ENCODE measurements around the gene PLSCR1. TPM values are rescaled to one million over a fixed set of nuclear protein-coding genes. Genes with fewer than 3 reads are reported as not detected.
A peak's percentile ranks its signal among the peaks of the same experiment; 100 is the strongest.
"Not testable (repeated sequence)": the region's sequence is repeated elsewhere in the genome, so short reads cannot be mapped to it uniquely, and the experiment has no call there.

Gene PLSCR1
- total RNA-seq, 1 experiment from 2014 or later = 31.7 TPM

GRCh38 chr3:146540978-146541377, 3.4 kb downstream of the PLSCR1 start:
- H3K4me3 ChIP-seq = no peak overlapping the region
- peaks cover 10% of the 10 kb centered on the region for H3K4me1 ChIP-seq
- no peak for DNase-seq
- no peaks in the 10 kb centered on the region for H3K9me3 ChIP-seq (replicated peaks)
- H3K27me3 ChIP-seq = no peaks in the 10 kb centered on the region
- H3K27ac ChIP-seq = no peak overlapping the region
- H3K36me3 ChIP-seq = peaks cover 12% of the 10 kb centered on the region

GRCh38 chr3:146540236-146540635, 4.2 kb downstream of the PLSCR1 start:
- Histone ChIP-seq H3K27ac (no peak overlapping the region), H3K4me3 (no peak overlapping the region), H3K4me1 (peaks cover 9% of the 10 kb centered on the region), H3K36me3 (peaks cover 12% of the 10 kb centered on the region), H3K9me3 (replicated peaks) (no peaks in the 10 kb centered on the region), H3K27me3 (no peaks in the 10 kb centered on the region)
- no peak for DNase-seq

GRCh38 chr3:146539315-146539714, 5.1 kb downstream of the PLSCR1 start:
- DNase-seq = no peak
- Histone ChIP-seq H3K36me3 (peaks cover 16% of the 10 kb centered on the region), H3K27me3 (no peaks in the 10 kb centered on the region), H3K4me1 (peaks cover 6% of the 10 kb centered on the region), H3K9me3 (replicated peaks) (no peaks in the 10 kb centered on the region), H3K27ac (no peak overlapping the region), H3K4me3 (no peak overlapping the region)

DNA sequence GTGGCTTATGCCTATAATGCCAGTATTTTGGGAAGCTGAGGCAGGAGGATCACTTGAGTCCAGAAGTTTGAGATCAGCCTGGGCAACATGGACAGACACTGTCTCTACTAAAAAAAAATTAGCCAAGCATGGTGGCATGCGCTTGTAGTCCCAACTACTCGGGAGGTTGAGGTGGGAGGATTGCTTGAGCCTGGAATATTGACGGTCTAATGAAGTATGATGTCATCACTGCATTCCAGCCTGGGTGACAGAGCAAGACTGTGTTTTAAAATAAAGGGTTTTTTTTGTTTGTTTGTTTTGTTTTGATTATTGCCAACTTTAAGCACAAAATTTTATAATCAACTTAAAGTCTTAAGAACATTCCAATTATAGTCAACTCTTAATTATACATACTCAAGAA, 6.8 kb downstream of the PLSCR1 start:
- DNase-seq = no peak
- Histone ChIP-seq H3K36me3 (peaks cover 22% of the 10 kb centered on the region), H3K4me3 (no peak overlapping the region), H3K4me1 (peaks cover under 1% of the 10 kb centered on the region; the same call in 1 of the 2 replicates), H3K27me3 (no peaks in the 10 kb centered on the region), H3K9me3 (replicated peaks) (no peaks in the 10 kb centered on the region), H3K27ac (no peak overlapping the region)

- no peaks in the 10 kb centered on the region for H3K27me3 ChIP-seq
- peaks cover 27% of the 10 kb centered on the region for H3K36me3 ChIP-seq
- H3K27ac ChIP-seq = no peak overlapping the region
- no peak for DNase-seq
- H3K4me3 ChIP-seq = no peak overlapping the region
- H3K4me1 ChIP-seq = no peaks in the 10 kb centered on the region
- no peaks in the 10 kb centered on the region for H3K9me3 ChIP-seq (replicated peaks)
Measured at GRCh38 chr3:146536681-146537080, 7.7 kb downstream of the PLSCR1 start.

DNA sequence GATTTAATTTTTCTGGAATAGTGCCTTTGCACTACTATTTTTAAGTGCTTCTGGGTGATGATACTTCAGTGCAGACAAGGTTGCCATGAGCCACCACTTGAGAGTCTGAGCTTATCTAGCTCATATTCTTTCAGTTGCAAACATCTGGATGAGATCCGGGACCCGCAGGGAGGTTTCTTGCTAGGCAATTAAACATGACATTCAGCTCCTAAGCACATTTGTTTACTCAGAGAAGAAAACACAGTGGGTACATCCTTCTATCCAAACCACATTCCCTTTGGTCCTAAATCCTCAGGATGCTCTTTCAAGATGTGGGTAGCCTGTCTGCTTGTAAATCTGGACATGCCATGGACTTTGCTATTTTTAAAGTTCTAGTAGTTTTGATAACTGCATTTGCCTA, 12.0 kb downstream of the PLSCR1 start:
- H3K4me3 ChIP-seq = no peak overlapping the region
- no peaks in the 10 kb centered on the region for H3K27me3 ChIP-seq
- H3K27ac ChIP-seq = no peak overlapping the region
- H3K4me1 ChIP-seq = no peaks in the 10 kb centered on the region
- peaks cover 18% of the 10 kb centered on the region; the same call in 1 of the 2 replicates for H3K36me3 ChIP-seq
- H3K9me3 ChIP-seq (replicated peaks) = no peaks in the 10 kb centered on the region
- DNase-seq = no peak

DNA sequence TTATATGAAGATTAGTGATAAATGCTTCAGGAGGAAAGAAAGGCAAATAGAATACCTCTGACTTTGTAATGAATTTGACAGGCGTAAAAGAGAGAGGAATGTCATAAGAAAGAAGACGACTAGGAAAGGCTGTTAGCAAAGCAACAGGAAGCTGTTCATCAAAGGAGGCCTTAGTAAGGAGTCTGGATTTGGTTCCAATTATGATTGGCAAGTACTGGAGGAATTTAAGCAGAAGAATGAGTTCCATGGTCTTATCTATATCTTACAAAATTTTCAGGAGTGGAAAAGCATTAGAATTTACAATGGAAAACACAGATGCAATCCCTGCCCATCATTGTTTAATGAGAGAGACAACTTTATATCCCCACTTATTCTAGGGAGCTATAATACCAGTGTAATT, 13.8 kb downstream of the PLSCR1 start:
- Histone ChIP-seq H3K9me3 (replicated peaks) (no peaks in the 10 kb centered on the region), H3K27me3 (no peaks in the 10 kb centered on the region), H3K36me3 (peaks cover 18% of the 10 kb centered on the region), H3K27ac (no peak overlapping the region), H3K4me1 (no peaks in the 10 kb centered on the region), H3K4me3 (no peak overlapping the region)
- no peak for DNase-seq

DNA sequence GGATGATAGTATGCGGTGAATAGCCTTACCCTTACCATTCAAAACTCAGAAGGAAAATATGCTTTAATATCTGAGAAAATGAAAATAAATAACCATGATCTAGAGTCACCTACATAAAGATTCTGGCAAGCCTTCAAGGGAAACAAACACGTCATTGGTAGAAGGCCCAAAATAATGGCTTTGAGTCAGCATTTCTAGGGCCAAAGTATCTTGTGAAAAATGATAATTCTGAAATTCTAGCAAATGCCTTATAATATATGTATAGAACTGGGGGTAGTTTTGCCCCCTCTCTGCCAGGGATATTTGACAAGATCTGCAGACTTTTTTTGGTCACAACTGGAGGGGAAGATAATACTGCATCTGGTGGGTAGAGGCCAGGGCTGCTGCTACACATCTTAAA, 15.4 kb downstream of the PLSCR1 start:
- H3K27ac ChIP-seq = no peak overlapping the region
- no peaks in the 10 kb centered on the region for H3K27me3 ChIP-seq
- no peaks in the 10 kb centered on the region for H3K9me3 ChIP-seq (replicated peaks)
- no peaks in the 10 kb centered on the region; the same call in 1 of the 2 replicates for H3K4me1 ChIP-seq
- H3K4me3 ChIP-seq = no peak overlapping the region
- DNase-seq = no peak
- H3K36me3 ChIP-seq = peaks cover 25% of the 10 kb centered on the region

- peaks cover 13% of the 10 kb centered on the region for H3K36me3 ChIP-seq
- H3K9me3 ChIP-seq (replicated peaks) = no peaks in the 10 kb centered on the region
- no peak overlapping the region for H3K27ac ChIP-seq
- no peaks in the 10 kb centered on the region for H3K27me3 ChIP-seq
- peaks cover 26% of the 10 kb centered on the region for H3K4me1 ChIP-seq
- H3K4me3 ChIP-seq = no peak overlapping the region
- DNase-seq = no peak
Measured at GRCh38 chr3:146524961-146525360, 19.4 kb downstream of the PLSCR1 start.

DNA sequence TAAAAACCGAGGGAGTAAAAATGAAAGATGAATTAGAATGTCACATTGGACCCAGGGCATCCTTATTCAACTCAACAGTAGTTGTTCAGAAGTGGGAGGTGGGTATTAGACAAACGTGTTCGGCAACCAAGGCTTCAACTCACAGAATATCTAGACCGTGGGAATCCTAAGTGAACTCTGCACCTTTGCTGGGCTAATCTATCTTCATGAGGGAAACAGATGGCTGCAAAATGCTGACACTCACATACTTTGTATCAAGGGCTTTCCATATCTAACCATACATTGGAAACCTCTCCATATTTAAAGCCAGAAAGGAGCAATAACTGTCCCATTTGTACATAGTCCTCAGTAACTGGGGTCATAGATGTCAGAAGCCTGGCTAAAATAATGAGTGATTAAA, 20.9 kb downstream of the PLSCR1 start:
- Histone ChIP-seq H3K4me3 (no peak overlapping the region), H3K27ac (no peak overlapping the region), H3K4me1 (peaks cover 26% of the 10 kb centered on the region), H3K27me3 (no peaks in the 10 kb centered on the region), H3K36me3 (peaks cover 15% of the 10 kb centered on the region; the same call in 1 of the 2 replicates), H3K9me3 (replicated peaks) (no peaks in the 10 kb centered on the region)
- no peak for DNase-seq

DNA sequence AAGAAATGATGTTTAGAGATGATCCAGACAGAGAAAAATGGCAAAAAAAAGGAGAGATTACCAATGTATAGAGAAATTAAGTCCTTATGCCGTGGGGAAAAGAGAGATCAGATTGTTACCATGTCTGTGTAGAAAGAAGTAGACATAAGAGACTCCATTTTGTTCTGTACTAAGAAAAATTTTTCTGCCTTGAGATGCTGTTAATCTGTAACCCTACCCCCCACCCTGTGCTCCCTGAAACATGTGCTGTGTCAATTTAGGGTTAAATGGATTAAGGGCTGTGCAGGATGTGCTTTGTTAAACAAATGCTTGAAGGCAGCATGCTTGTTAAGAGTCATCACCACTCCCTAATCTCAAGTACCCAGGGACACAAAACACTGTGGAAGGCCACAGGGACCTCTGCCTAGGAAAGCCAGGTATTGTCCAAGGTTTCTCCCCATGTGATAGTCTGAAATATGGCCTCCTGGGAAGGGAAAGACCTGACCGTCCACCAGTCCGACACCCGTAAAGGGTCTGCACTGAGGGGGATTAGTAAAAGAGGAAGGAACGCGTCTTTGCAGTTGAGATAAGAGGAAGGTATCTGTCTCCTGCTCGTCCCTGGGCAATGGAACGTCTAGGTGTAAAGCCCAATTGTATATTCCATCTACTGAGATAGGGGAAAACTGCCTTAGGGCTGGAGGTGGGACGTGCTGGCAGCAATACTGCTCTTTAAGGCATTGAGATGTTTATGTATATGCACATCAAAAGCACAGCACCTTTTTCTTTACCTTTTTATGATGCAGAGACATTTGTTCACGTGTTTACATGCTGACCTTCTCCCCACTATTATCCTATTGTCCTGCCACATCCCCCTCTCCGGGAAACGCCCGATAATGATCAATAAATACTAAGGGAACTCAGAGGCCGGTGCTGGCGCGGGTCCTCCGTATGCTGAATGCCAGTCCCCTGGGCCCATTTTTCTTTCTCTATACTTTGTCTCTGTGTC, 21.9 kb downstream of the PLSCR1 start:
- Histone ChIP-seq H3K36me3 (peaks cover 15% of the 10 kb centered on the region; the same call in 1 of the 2 replicates), H3K27ac (peak overlapping the region; percentile 8; the same call in 1 of the 2 replicates), H3K4me1 (peaks cover 26% of the 10 kb centered on the region)
- H3K27me3 ChIP-seq; H3K4me3 ChIP-seq; H3K9me3 ChIP-seq (replicated peaks): not testable (repeated sequence)
- DNase-seq = peak in 1 of 2 experiments; percentile 28

- H3K27me3 ChIP-seq = no peaks in the 10 kb centered on the region
- peaks cover 26% of the 10 kb centered on the region for H3K4me1 ChIP-seq
- peak overlapping the region; percentile 8; the same call in 1 of the 2 replicates for H3K27ac ChIP-seq
- no peaks in the 10 kb centered on the region for H3K9me3 ChIP-seq (replicated peaks)
- DNase-seq = peak in 1 of 2 experiments; percentile 22
- H3K4me3 ChIP-seq = no peak overlapping the region
- peaks cover 16% of the 10 kb centered on the region; the same call in 1 of the 2 replicates for H3K36me3 ChIP-seq
Measured at GRCh38 chr3:146521394-146521793, 23.0 kb downstream of the PLSCR1 start.

DNA sequence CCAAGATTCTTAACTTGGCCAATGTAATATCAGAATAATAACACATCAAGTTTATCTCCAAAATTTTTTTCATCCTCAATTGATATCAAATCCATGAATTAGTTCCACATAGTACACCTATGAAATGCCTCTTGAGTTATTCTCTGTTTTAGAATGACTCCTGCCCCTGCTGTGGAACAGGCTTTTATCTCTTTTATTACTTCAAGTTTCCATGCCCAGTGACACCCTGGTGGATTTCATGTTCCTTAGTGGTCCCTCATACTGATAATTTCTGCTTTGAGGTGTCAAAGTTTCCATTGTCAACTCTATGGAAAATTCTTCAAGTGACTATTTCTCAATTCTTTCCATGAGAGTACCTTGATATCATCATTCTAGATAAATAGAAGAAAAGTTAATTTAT, 24.6 kb downstream of the PLSCR1 start:
- DNase-seq = no peak
- peaks cover 14% of the 10 kb centered on the region for H3K36me3 ChIP-seq
- H3K27me3 ChIP-seq = no peaks in the 10 kb centered on the region
- no peak overlapping the region for H3K27ac ChIP-seq
- H3K4me1 ChIP-seq = peaks cover 26% of the 10 kb centered on the region
- H3K9me3 ChIP-seq (replicated peaks) = no peaks in the 10 kb centered on the region
- H3K4me3 ChIP-seq = no peak overlapping the region

- Histone ChIP-seq H3K9me3 (replicated peaks) (no peaks in the 10 kb centered on the region), H3K4me3 (no peak overlapping the region), H3K4me1 (peaks cover 22% of the 10 kb centered on the region), H3K27ac (no peak overlapping the region), H3K27me3 (no peaks in the 10 kb centered on the region), H3K36me3 (peaks cover 10% of the 10 kb centered on the region)
- DNase-seq = no peak
Measured at GRCh38 chr3:146517684-146518435, 26.5 kb downstream of the PLSCR1 start.
